Nucleus accumbens (tissue), 56 donors: ENCODE data around the gene SULT1C4.
A peak's percentile ranks its signal among the peaks of the same experiment; 100 is the strongest.
"Not testable (repeated sequence)": the region's sequence is repeated elsewhere in the genome, so short reads cannot be mapped to it uniquely, and the experiment has no call there.

ENCODE experiments used
- DNase-seq, 56 donors: peaks; one replicate each; lab custom pipeline; 2025; lab: John Stamatoyannopoulos, UW

SULT1C4 gene

GRCh38 chr2:108377815-108378630 lies at the start of gene SULT1C4:
SULT1C4 (plus strand) TSS chr2:108377954; CDS start chr2:108378338, 384 bp downstream.
- peak in 37 of 56 donors; percentile 2 to 53 (median 19) for DNase-seq

- no peak for DNase-seq
Observed at GRCh38 chr2:108329771-108330170, 48.0 kb upstream of the SULT1C4 start.

GRCh38 chr2:108330979-108331378 lies 46.8 kb upstream of the SULT1C4 start:
- no peak for DNase-seq

- no peak for DNase-seq
Observed at GRCh38 chr2:108345951-108346350, 31.8 kb upstream of the SULT1C4 start.

- no peak for DNase-seq
Observed at GRCh38 chr2:108346827-108347226, 30.9 kb upstream of the SULT1C4 start.

- DNase-seq = no peak
Observed at GRCh38 chr2:108347786-108348185, 30.0 kb upstream of the SULT1C4 start.

- DNase-seq = no peak
Observed at GRCh38 chr2:108348816-108349570, 28.8 kb upstream of the SULT1C4 start.

- no peak for DNase-seq
Observed at GRCh38 chr2:108349571-108349928, 28.2 kb upstream of the SULT1C4 start.

- no peak for DNase-seq
Observed at GRCh38 chr2:108351889-108352288, 25.9 kb upstream of the SULT1C4 start.

- no peak for DNase-seq
Observed at GRCh38 chr2:108354136-108354535, 23.6 kb upstream of the SULT1C4 start.

GRCh38 chr2:108355906-108356734 lies 21.6 kb upstream of the SULT1C4 start:
- no peak for DNase-seq

GRCh38 chr2:108359336-108359735 lies 18.4 kb upstream of the SULT1C4 start:
- DNase-seq = not testable (repeated sequence)

- no peak for DNase-seq
Observed at GRCh38 chr2:108360776-108361468, 16.8 kb upstream of the SULT1C4 start.

- DNase-seq = no peak
Observed at GRCh38 chr2:108363024-108363907, 14.5 kb upstream of the SULT1C4 start.

GRCh38 chr2:108363908-108364225 lies 13.9 kb upstream of the SULT1C4 start:
- no peak for DNase-seq

GRCh38 chr2:108364676-108365297 lies 13.0 kb upstream of the SULT1C4 start:
- DNase-seq = no peak

- DNase-seq = no peak
Observed at GRCh38 chr2:108365656-108366055, 12.1 kb upstream of the SULT1C4 start.

- no peak for DNase-seq
Observed at GRCh38 chr2:108367014-108367413, 10.7 kb upstream of the SULT1C4 start.

- no peak for DNase-seq
Observed at GRCh38 chr2:108367561-108368175, 10.1 kb upstream of the SULT1C4 start.
